RWPE2 (cell line): Measurements from ENCODE around the gene FIBCD1.

Source experiments
- ATAC-seq: fragments of 200-7000 bp; cut with Tn5 transposase; 3 replicates; pipeline ENCODE4 v1.9.1; 2021; ENCODE audit warnings: low read depth
- DNase-seq: peaks from one replicate; pipeline ENCODE4 v3.0.0-alpha.2; 2020; ENCODE audit warnings: low spot score
- H3K27ac ChIP-seq: fragments of 450-650 bp; 2 replicates; pipeline ENCODE4 v1.5.1; 2017; ENCODE audit warnings: mild to moderate bottlenecking; ENCODE audit not compliant: poor library complexity, severe bottlenecking
- H3K27me3 ChIP-seq: fragments of 250-450 bp; sonication (Bioruptor Pico); 2 replicates; pipeline ENCODE4 v1.5.1; 2021; ENCODE audit warnings: mild to moderate bottlenecking, moderate library complexity; ENCODE audit not compliant: insufficient read depth, poor library complexity, severe bottlenecking
- H3K36me3 ChIP-seq: fragments of 250-450 bp; sonication (Bioruptor Pico); 2 replicates; pipeline ENCODE4 v1.5.1; 2020; ENCODE audit warnings: low read depth, mild to moderate bottlenecking, moderate library complexity
- H3K4me1 ChIP-seq: fragments of 250-450 bp; sonication (Bioruptor Pico); 2 replicates; pipeline ENCODE4 v1.5.1; 2021; ENCODE audit warnings: mild to moderate bottlenecking, moderate library complexity; ENCODE audit not compliant: insufficient read depth, poor library complexity, severe bottlenecking
- H3K4me3 ChIP-seq: fragments of 250-450 bp; sonication (Bioruptor Pico); 2 replicates; pipeline ENCODE4 v1.5.1; 2021; ENCODE audit warnings: mild to moderate bottlenecking, moderate library complexity; ENCODE audit not compliant: severe bottlenecking
- H3K9me3 ChIP-seq: fragments of 250-450 bp; sonication (Bioruptor Pico); 2 replicates; pipeline ENCODE4 v1.5.1; 2021; ENCODE audit warnings: mild to moderate bottlenecking, moderate library complexity; ENCODE audit not compliant: severe bottlenecking
- CTCF ChIP-seq: fragments of 450-650 bp; IDR thresholded peaks from one replicate; pipeline ENCODE4 v1.5.1; 2017; ENCODE audit warnings: mild to moderate bottlenecking, moderate library complexity; ENCODE audit not compliant: poor library complexity, severe bottlenecking

The FIBCD1 gene

GRCh38 chr9:130942084-130942483, 3.0 kb upstream of the FIBCD1 start:
- Histone ChIP-seq H3K4me1 (peaks cover 8% of the 10 kb centered on the region), H3K27me3 (no peaks in the 10 kb centered on the region), H3K4me3 (no peak overlapping the region), H3K9me3 (peaks cover 5% of the 10 kb centered on the region), H3K27ac (no peak overlapping the region), H3K36me3 (no peaks in the 10 kb centered on the region)
- TF ChIP-seq CTCF: no peak
- ATAC-seq (no peak), DNase-seq (no peak)

GRCh38 chr9:130940693-130941576, 1.9 kb upstream of the FIBCD1 start:
- Histone ChIP-seq H3K36me3 (no peaks in the 10 kb centered on the region), H3K27me3 (no peaks in the 10 kb centered on the region), H3K4me3 (no peak overlapping the region), H3K9me3 (peaks cover 5% of the 10 kb centered on the region), H3K27ac (no peak overlapping the region), H3K4me1 (peaks cover 11% of the 10 kb centered on the region)
- peak; percentile 93 for TF ChIP-seq CTCF
- peak; percentile 81 for ATAC-seq
- DNase-seq: peak; percentile 95

GRCh38 chr9:130940027-130940549, 1.0 kb upstream of the FIBCD1 start:
- H3K9me3 ChIP-seq: no peaks in the 10 kb centered on the region
- no peak for ATAC-seq
- TF ChIP-seq CTCF: no peak
- DNase-seq: no peak
- H3K27ac ChIP-seq: no peak overlapping the region
- H3K27me3 ChIP-seq: no peaks in the 10 kb centered on the region
- peaks cover 14% of the 10 kb centered on the region for H3K4me1 ChIP-seq
- H3K36me3 ChIP-seq: no peaks in the 10 kb centered on the region
- no peak overlapping the region for H3K4me3 ChIP-seq

- H3K4me3 ChIP-seq: peak overlapping the region; percentile 61
- H3K36me3 ChIP-seq: no peaks in the 10 kb centered on the region
- no peak for ATAC-seq
- peaks cover 17% of the 10 kb centered on the region for H3K4me1 ChIP-seq
- no peak for DNase-seq
- H3K27me3 ChIP-seq: no peaks in the 10 kb centered on the region
- peak; percentile 61 for TF ChIP-seq CTCF
- H3K27ac ChIP-seq: peak overlapping the region; percentile 16
- H3K9me3 ChIP-seq: no peaks in the 10 kb centered on the region
Measured at GRCh38 chr9:130939405-130940026, 469 bp upstream of the FIBCD1 start.
